Hypothalamus (tissue), 51 donors: Measurements from ENCODE around the gene SGMS2.

Experiments
- DNase-seq, 51 donors: peaks; one replicate each; lab custom pipeline; 2025; lab: John Stamatoyannopoulos, UW

Gene SGMS2

GRCh38 chr4:107950746-107951540 lies 126.2 kb downstream of the SGMS2 start:
- DNase-seq: no peak

- DNase-seq: no peak
Observed at GRCh38 chr4:107951551-107951950, 126.8 kb downstream of the SGMS2 start.

- no peak for DNase-seq
Observed at GRCh38 chr4:107956011-107956410, 131.3 kb downstream of the SGMS2 start.
